GM12878 (cell line): ENCODE measurements around the gene ISG20. TPM values are rescaled to one million over a fixed set of nuclear protein-coding genes. Genes with fewer than 3 reads are reported as not detected.

Experiments used
- CBX3 ChIP-seq: fragments of 200-600 bp; sonication (generic); IDR thresholded peaks from 2 replicates; pipeline ENCODE4 v1.6.1; 2016; ENCODE audit warnings: low read depth, borderline replicate concordance
- ELK1 ChIP-seq: IDR thresholded peaks from 2 replicates; pipeline ENCODE4 v1.6.1; 2012; ENCODE audit warnings: low read depth, low read length, improper control_type of control experiment
- NKRF ChIP-seq: fragments of 450-650 bp; conservative IDR thresholded peaks from 2 replicates; pipeline ENCODE4 v1.6.1; 2017; ENCODE audit warnings: mild to moderate bottlenecking, moderate library complexity
- PKNOX1 ChIP-seq: fragments of 450-650 bp; IDR thresholded peaks from 2 replicates; pipeline ENCODE4 v1.6.1; 2016; ENCODE audit warnings: mild to moderate bottlenecking
- POLR2AphosphoS5 ChIP-seq: IDR thresholded peaks from 2 replicates; pipeline ENCODE4 v1.6.1; 2011; ENCODE audit warnings: mild to moderate bottlenecking, low read length, inconsistent platforms
- PRDM15 ChIP-seq: fragments of 450-650 bp; formaldehyde crosslinking; IDR thresholded peaks from 2 replicates; pipeline ENCODE4 v1.4.0; 2020; ENCODE audit warnings: mild to moderate bottlenecking, moderate library complexity
- RAD51 ChIP-seq: fragments of 450-650 bp; IDR thresholded peaks from 2 replicates; pipeline ENCODE4 v1.6.1; 2016; ENCODE audit warnings: moderate library complexity, mild to moderate bottlenecking, inconsistent platforms
- RCOR1 ChIP-seq: conservative IDR thresholded peaks from 2 replicates; pipeline ENCODE4 v1.6.1; 2012; ENCODE audit warnings: low read depth, low read length, improper control_type of control experiment
- SMC3 ChIP-seq: IDR thresholded peaks from 2 replicates; pipeline ENCODE4 v1.6.1; 2011; ENCODE audit warnings: low read length, improper control_type of control experiment, borderline replicate concordance
- polyA plus RNA-seq, 11 experiments: library from polyadenylated mRNA; depleted of rRNA in 4 of 11; unstranded in 6 of 11; stranded (reverse) in 5 of 11; fragments of >200 nt; fragmentation: Nextera tagmentation in 4 of 11; fragmentation: Illumina TruSeq in 1 of 11; extraction: Ambion mirVana in 4 of 11; extraction: Trizol in 1 of 11; gene quantifications; 1 replicate in 1 of 11; 2 replicates in 10 of 11; pipeline versions ENCODE4 v1.2.1 to v1.2.3, GENCODE V29; 2011 to 2016; ENCODE audit warnings: inconsistent platforms in 2 of 11, missing spikeins in 2 of 11, low read depth in 1 of 11
- total RNA-seq, 4 experiments: library from RNA; depleted of rRNA in 3 of 4; stranded (reverse); fragments of >200 nt in 3 of 4; fragmentation: Illumina TruSeq in 1 of 4; extraction: Trizol in 1 of 4; gene quantifications; 2 replicates each; pipeline versions ENCODE4 v1.2.1 to v1.2.3, GENCODE V29; 2013 to 2021

Gene ISG20
- total and polyA plus RNA-seq, 10 of the 15 experiments (the other 5 are each of a cell fraction or from before 2014, with no cell fraction given): 23.4 to 210 (median 85.9) TPM

- TF ChIP-seq PRDM15 (CRISPR knock-in tag) (no peak), POLR2AphosphoS5 (no peak), RCOR1 (no peak), SMC3 (no peak), RAD51 (no peak), CBX3 (no peak), ELK1 (no peak), PKNOX1 (no peak), NKRF (no peak)
Measured at GRCh38 chr15:88661761-88662556, 23.1 kb downstream of the ISG20 start (continued).
